Stomach smooth muscle (tissue), 2 donors: Measurements from ENCODE around the gene SLC4A7.
"Not testable (repeated sequence)": the region's sequence is repeated elsewhere in the genome, so short reads cannot be mapped to it uniquely, and the experiment has no call there.

Source experiments
- H3K27ac ChIP-seq: one replicate; pipeline ENCODE4 v1.7.0; 2013; ENCODE audit warnings: mild to moderate bottlenecking, low read length, inconsistent platforms
- H3K27me3 ChIP-seq, 2 donors: one replicate each; pipeline ENCODE4 v1.7.0; 2013; ENCODE audit warnings: low read length in 2 of 2; ENCODE audit not compliant: insufficient read depth in 2 of 2, control insufficient read depth in 1 of 2
- H3K36me3 ChIP-seq, 2 donors: one replicate each; pipeline ENCODE4 v1.7.0; 2013; ENCODE audit warnings: low read length in 2 of 2; ENCODE audit not compliant: control insufficient read depth in 2 of 2, insufficient read depth in 2 of 2
- H3K4me1 ChIP-seq: one replicate; pipeline ENCODE4 v1.7.0; 2013; ENCODE audit warnings: low read length; ENCODE audit not compliant: control insufficient read depth, insufficient read depth
- H3K4me3 ChIP-seq, 2 donors: one replicate each; pipeline ENCODE4 v1.7.0; 2013; ENCODE audit warnings: low read length in 2 of 2
- H3K9ac ChIP-seq, 2 donors: one replicate each; pipeline ENCODE4 v1.7.0; 2013; ENCODE audit warnings: low read length in 2 of 2, mild to moderate bottlenecking in 1 of 2
- H3K9me3 ChIP-seq, 2 donors: one replicate each; pipeline ENCODE4 v1.7.0; 2013; ENCODE audit warnings: low read length in 2 of 2; ENCODE audit not compliant: control insufficient read depth in 2 of 2
- donor health status: healthy.
- donor health status: Pancreatic carcinoma.

The SLC4A7 gene

GRCh38 chr3:27345493-27345892 lies 138.7 kb downstream of the SLC4A7 start:
- H3K27ac ChIP-seq, result no peak overlapping the region

GRCh38 chr3:27345045-27345444 lies 139.1 kb downstream of the SLC4A7 start:
- no peak overlapping the region for H3K4me3 ChIP-seq
- H3K27me3 ChIP-seq, result no peaks in the 10 kb centered on the region
- no peaks in the 10 kb centered on the region for H3K36me3 ChIP-seq
- no peak overlapping the region for H3K27ac ChIP-seq
- no peak overlapping the region for H3K9ac ChIP-seq
- no peaks in the 10 kb centered on the region for H3K4me1 ChIP-seq
- H3K9me3 ChIP-seq, result no peaks in the 10 kb centered on the region

More at GRCh38 chr3:27345493-27345892, 138.7 kb downstream of the SLC4A7 start:
- Histone ChIP-seq H3K4me3 (no peak overlapping the region), H3K4me1 (no peaks in the 10 kb centered on the region), H3K9ac (no peak overlapping the region), H3K9me3 (no peaks in the 10 kb centered on the region), H3K36me3 (no peaks in the 10 kb centered on the region), H3K27me3 (no peaks in the 10 kb centered on the region)

- H3K4me3 ChIP-seq, result no peak overlapping the region
- no peak overlapping the region for H3K9ac ChIP-seq
- H3K27me3 ChIP-seq, result no peaks in the 10 kb centered on the region
- no peaks in the 10 kb centered on the region for H3K9me3 ChIP-seq
- H3K4me1 ChIP-seq, result no peaks in the 10 kb centered on the region
- no peak overlapping the region for H3K27ac ChIP-seq
- no peaks in the 10 kb centered on the region for H3K36me3 ChIP-seq
Measured at GRCh38 chr3:27344192-27344591, 140.0 kb downstream of the SLC4A7 start.

GRCh38 chr3:27342267-27342666 lies 141.9 kb downstream of the SLC4A7 start:
- H3K27me3 ChIP-seq, result no peaks in the 10 kb centered on the region
- H3K27ac ChIP-seq, result no peak overlapping the region

GRCh38 chr3:27340534-27340933 lies 143.7 kb downstream of the SLC4A7 start:
- Histone ChIP-seq H3K36me3 (no peaks in the 10 kb centered on the region), H3K9ac (no peak overlapping the region), H3K27ac (no peak overlapping the region), H3K27me3 (no peaks in the 10 kb centered on the region), H3K4me1 (no peaks in the 10 kb centered on the region), H3K9me3 (no peaks in the 10 kb centered on the region), H3K4me3 (no peak overlapping the region)

More at GRCh38 chr3:27342267-27342666, 141.9 kb downstream of the SLC4A7 start:
- Histone ChIP-seq H3K9me3 (no peaks in the 10 kb centered on the region), H3K4me3 (no peak overlapping the region), H3K9ac (no peak overlapping the region), H3K36me3 (no peaks in the 10 kb centered on the region), H3K4me1 (no peaks in the 10 kb centered on the region)

GRCh38 chr3:27335571-27335970 lies 148.6 kb downstream of the SLC4A7 start:
- Histone ChIP-seq H3K4me1 (no peaks in the 10 kb centered on the region), H3K9me3 (no peaks in the 10 kb centered on the region), H3K36me3 (no peaks in the 10 kb centered on the region), H3K9ac (no peak overlapping the region), H3K4me3 (no peak overlapping the region), H3K27ac (no peak overlapping the region), H3K27me3 (no peaks in the 10 kb centered on the region)

- no peaks in the 10 kb centered on the region for H3K36me3 ChIP-seq
- no peaks in the 10 kb centered on the region for H3K9me3 ChIP-seq
- H3K4me3 ChIP-seq, result no peak overlapping the region
- no peak overlapping the region for H3K9ac ChIP-seq
- no peaks in the 10 kb centered on the region for H3K27me3 ChIP-seq
- H3K27ac ChIP-seq, result no peak overlapping the region
- H3K4me1 ChIP-seq, result no peaks in the 10 kb centered on the region
Measured at GRCh38 chr3:27333843-27334242, 150.3 kb downstream of the SLC4A7 start.

- not testable (repeated sequence) for H3K36me3 ChIP-seq, H3K27ac ChIP-seq, H3K9ac ChIP-seq, H3K27me3 ChIP-seq, H3K9me3 ChIP-seq, H3K4me3 ChIP-seq
- peaks cover 22% of the 10 kb centered on the region for H3K4me1 ChIP-seq
Measured at GRCh38 chr3:27328982-27329762, 155.0 kb downstream of the SLC4A7 start.

- H3K4me1 ChIP-seq, result peaks cover 26% of the 10 kb centered on the region
- no peaks in the 10 kb centered on the region for H3K9me3 ChIP-seq
- H3K36me3 ChIP-seq, result no peaks in the 10 kb centered on the region
- peak overlapping the region; percentile 13 to 35 for H3K4me3 ChIP-seq
- H3K27me3 ChIP-seq, result no peaks in the 10 kb centered on the region
- H3K27ac ChIP-seq, result peak overlapping the region; percentile 31
- no peak overlapping the region for H3K9ac ChIP-seq
Measured at GRCh38 chr3:27326629-27327545, 157.3 kb downstream of the SLC4A7 start.

GRCh38 chr3:27326202-27326601 lies 158.0 kb downstream of the SLC4A7 start:
- Histone ChIP-seq H3K27ac (peak overlapping the region; percentile 49), H3K9ac (no peak overlapping the region), H3K4me3 (no peak overlapping the region), H3K9me3 (no peaks in the 10 kb centered on the region), H3K4me1 (peaks cover 27% of the 10 kb centered on the region), H3K27me3 (no peaks in the 10 kb centered on the region), H3K36me3 (no peaks in the 10 kb centered on the region)
